OCI-LY7 (cell line): ENCODE data around the gene KLK3.

Experiments
- EZH2phosphoT487 ChIP-seq: fragments of 200-600 bp; sonication (generic); IDR thresholded peaks from 2 replicates; pipeline ENCODE4 v1.6.1; 2018; ENCODE audit warnings: low read depth, borderline replicate concordance, mild to moderate bottlenecking, mixed run types, antibody characterized with exemption, low read length, moderate library complexity, mixed read lengths
- TF ChIP-seq, protein P1 (sequence below): fragments of 200-600 bp; sonication (generic); conservative IDR thresholded peaks from 2 replicates; pipeline ENCODE4 v1.5.1; 2014; ENCODE audit warnings: mild to moderate bottlenecking, antibody characterized with exemption, low read length, moderate library complexity, mixed read lengths

DNA sequence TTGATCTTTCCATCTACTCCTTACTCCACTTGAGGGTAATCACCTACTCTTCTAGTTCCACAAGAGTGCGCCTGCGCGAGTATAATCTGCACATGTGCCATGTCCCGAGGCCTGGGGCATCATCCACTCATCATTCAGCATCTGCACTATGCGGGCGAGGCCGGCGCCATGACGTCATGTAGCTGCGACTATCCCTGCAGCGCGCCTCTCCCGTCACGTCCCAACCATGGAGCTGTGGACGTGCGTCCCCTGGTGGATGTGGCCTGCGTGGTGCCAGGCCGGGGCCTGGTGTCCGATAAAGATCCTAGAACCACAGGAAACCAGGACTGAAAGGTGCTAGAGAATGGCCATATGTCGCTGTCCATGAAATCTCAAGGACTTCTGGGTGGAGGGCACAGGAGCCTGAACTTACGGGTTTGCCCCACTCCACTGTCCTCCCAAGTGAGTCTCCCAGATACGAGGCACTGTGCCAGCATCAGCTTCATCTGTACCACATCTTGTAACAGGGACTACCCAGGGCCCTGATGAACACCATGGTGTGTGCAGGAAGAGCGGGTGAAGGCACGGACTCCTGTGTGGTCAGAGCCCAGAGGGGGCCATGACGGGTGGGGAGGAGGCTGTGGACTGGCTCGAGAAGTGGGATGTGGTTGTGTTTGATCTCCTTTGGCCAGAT, 15.8 kb downstream of the KLK3 start:
- TF ChIP-seq, protein P1, sequence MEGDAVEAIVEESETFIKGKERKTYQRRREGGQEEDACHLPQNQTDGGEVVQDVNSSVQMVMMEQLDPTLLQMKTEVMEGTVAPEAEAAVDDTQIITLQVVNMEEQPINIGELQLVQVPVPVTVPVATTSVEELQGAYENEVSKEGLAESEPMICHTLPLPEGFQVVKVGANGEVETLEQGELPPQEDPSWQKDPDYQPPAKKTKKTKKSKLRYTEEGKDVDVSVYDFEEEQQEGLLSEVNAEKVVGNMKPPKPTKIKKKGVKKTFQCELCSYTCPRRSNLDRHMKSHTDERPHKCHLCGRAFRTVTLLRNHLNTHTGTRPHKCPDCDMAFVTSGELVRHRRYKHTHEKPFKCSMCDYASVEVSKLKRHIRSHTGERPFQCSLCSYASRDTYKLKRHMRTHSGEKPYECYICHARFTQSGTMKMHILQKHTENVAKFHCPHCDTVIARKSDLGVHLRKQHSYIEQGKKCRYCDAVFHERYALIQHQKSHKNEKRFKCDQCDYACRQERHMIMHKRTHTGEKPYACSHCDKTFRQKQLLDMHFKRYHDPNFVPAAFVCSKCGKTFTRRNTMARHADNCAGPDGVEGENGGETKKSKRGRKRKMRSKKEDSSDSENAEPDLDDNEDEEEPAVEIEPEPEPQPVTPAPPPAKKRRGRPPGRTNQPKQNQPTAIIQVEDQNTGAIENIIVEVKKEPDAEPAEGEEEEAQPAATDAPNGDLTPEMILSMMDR = no peak
- TF ChIP-seq EZH2phosphoT487 = no peak
